Caco-2 (cell line): Measurements from ENCODE around the gene SH3BP5. TPM values are rescaled to one million over a fixed set of nuclear protein-coding genes. Genes with fewer than 3 reads are reported as not detected.

ENCODE experiments used
- Bru-seq: library from RNA; stranded (reverse); fragments of 400-500 nt; gene quantifications from one replicate; lab custom pipeline; 2021; lab: Mats Ljungman, UMichigan
- BruChase-seq, 2 experiments: library from RNA; stranded (reverse); fragments of 400-500 nt; gene quantifications; one replicate each; lab custom pipeline; 2021; lab: Mats Ljungman, UMichigan
- BruUV-seq: library from RNA; stranded (reverse); fragments of 400-500 nt; replicated peaks from 2 replicates; lab custom pipeline; 2021; lab: Mats Ljungman, UMichigan
- CTCF ChIA-PET: fragments of 300-600 bp; sonication (Branson Sonifier 250); formaldehyde crosslinking; loops from one replicate; lab custom pipeline; 2022; ENCODE audit warnings: antibody characterized with exemption; lab: Charles Lee
- POLR2A ChIA-PET: fragments of 300-600 bp; sonication (Branson Sonifier 250); formaldehyde crosslinking; loops from one replicate; lab custom pipeline; 2022; ENCODE audit warnings: antibody characterized with exemption; lab: Charles Lee
- DNase-seq, 2 experiments: peaks; one replicate each; pipeline versions ENCODE4 v3.0.0 to v3.0.0-alpha.2; 2020 to 2022
- H3K27me3 ChIP-seq: replicated peaks from 2 replicates; pipeline ENCODE4 v1.6.0; 2011; ENCODE audit warnings: low read length; ENCODE audit not compliant: control insufficient read depth, insufficient read depth
- H3K36me3 ChIP-seq: 2 replicates; pipeline ENCODE4 v1.5.1; 2011; ENCODE audit warnings: low read length; ENCODE audit not compliant: control insufficient read depth, insufficient read depth
- H3K4me1 ChIP-seq: fragments of 250-450 bp; sonication (Bioruptor Pico); 2 replicates; pipeline ENCODE4 v1.5.1; 2020; ENCODE audit warnings: mild to moderate bottlenecking
- H3K4me3 ChIP-seq: 2 replicates; pipeline ENCODE4 v1.5.1; 2011; ENCODE audit warnings: low read depth, mild to moderate bottlenecking, control low read depth, low read length
- H3K9me3 ChIP-seq: fragments of 250-450 bp; sonication (Bioruptor Pico); 2 replicates; pipeline ENCODE4 v1.5.1; 2020; ENCODE audit warnings: mild to moderate bottlenecking, moderate library complexity
- H3K27ac Mint-ChIP-seq: one replicate; pipeline ENCODE4 v1.8.0; 2022; ENCODE audit warnings: mixed read lengths; ENCODE audit not compliant: unreplicated experiment
- H3K27me3 Mint-ChIP-seq: one replicate; pipeline ENCODE4 v1.8.0; 2022; ENCODE audit warnings: mixed read lengths; ENCODE audit not compliant: insufficient read depth, unreplicated experiment
- H3K36me3 Mint-ChIP-seq: one replicate; pipeline ENCODE4 v1.8.0; 2022; ENCODE audit warnings: mild to moderate bottlenecking, mixed read lengths; ENCODE audit not compliant: insufficient read depth, unreplicated experiment
- H3K4me1 Mint-ChIP-seq: one replicate; pipeline ENCODE4 v1.8.0; 2022; ENCODE audit warnings: low read depth, mixed read lengths; ENCODE audit not compliant: unreplicated experiment
- H3K4me3 Mint-ChIP-seq: one replicate; pipeline ENCODE4 v1.8.0; 2022; ENCODE audit warnings: mild to moderate bottlenecking, moderate library complexity, mixed read lengths; ENCODE audit not compliant: unreplicated experiment
- H3K9me3 Mint-ChIP-seq: one replicate; pipeline ENCODE4 v1.8.0; 2022; ENCODE audit warnings: mixed read lengths; ENCODE audit not compliant: unreplicated experiment
- CTCF ChIP-seq, 2 experiments: fragments of 200-600 bp in 1 of 2; IDR thresholded peaks; 1 replicate in 1 of 2; 2 replicates in 1 of 2; pipeline versions ENCODE4 v1.5.1 to v1.8.0; 2011 to 2022; ENCODE audit warnings: antibody characterized with exemption in 1 of 2, control low read depth in 1 of 2, inconsistent platforms in 1 of 2, low read depth in 1 of 2, low read length in 1 of 2, mild to moderate bottlenecking in 1 of 2, moderate library complexity in 1 of 2; ENCODE audit not compliant: insufficient read depth in 1 of 2, severe bottlenecking in 1 of 2, unreplicated experiment in 1 of 2
- intact Hi-C: fragments of 100-400 bp; cut with micrococcal nuclease; formaldehyde crosslinking; loops from one replicate; pipeline ENCODE4 v1.10.0; 2022; ENCODE audit not compliant: unreplicated experiment
- long read RNA-seq: library from polyadenylated mRNA; stranded (forward); transcript quantifications from one replicate; pipeline ENCODE4 v2.0.0, GENCODE V29; 2022
- total RNA-seq: library from RNA; stranded (reverse); gene quantifications from 2 replicates; pipeline ENCODE4 v1.2.3, GENCODE V29; 2022

The SH3BP5 gene
- total RNA-seq (20.8 and 26.1 TPM in 2 replicates), Bru-seq, nascent RNA (percentile 63 among the genes with signal in this experiment), BruChase-seq, experiment 1, labeled RNA remaining after a 2-hour chase (percentile 61 among the genes with signal in this experiment), BruChase-seq, experiment 2, labeled RNA remaining after a 6-hour chase (percentile 64 among the genes with signal in this experiment)
- long read RNA-seq, partial matches to known transcripts: 2 of 14 reads
- long read RNA-seq, other reads (novel, unspliced or antisense): 9 of 14 reads

DNA sequence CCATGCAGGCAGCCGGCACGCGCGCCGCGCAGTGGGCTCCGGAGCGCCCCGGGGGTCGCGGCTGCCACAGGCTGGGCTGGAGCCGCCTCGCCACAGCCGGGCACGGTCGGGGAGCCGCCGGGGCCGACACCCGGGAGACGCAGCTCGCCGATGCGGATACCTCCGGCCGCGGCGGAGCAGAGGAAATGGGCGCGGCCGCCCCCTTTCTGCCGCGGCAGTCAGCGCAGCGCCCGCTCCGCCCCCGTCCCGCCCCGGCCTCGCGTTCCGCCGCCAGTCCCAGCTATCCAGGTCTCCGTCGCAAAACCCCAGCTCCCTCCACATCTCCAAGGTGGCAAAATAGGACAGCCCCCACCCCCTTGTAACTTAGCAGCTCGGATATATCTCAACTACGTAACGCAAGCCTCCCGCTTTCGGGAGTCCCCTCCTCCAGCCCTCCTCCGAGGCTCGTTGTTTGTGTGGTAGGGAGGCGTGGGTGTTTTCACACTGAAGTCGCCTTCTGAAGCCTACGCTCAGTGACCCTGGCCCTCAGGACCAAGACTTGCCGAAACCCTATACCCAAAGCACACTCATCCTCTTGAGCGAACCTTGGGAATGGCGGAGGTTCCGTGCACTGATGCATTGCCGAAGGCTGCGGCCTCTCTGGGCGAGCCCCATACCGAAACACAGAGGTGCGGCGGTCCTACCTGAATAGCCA is at the start of gene SH3BP5:
TSS of gene SH3BP5 (minus strand) at position 182 of the 694 bp plus-strand sequence. CDS start at position 4, 178 bp downstream.
- Mint-ChIP-seq H3K36me3 (peaks cover 13% of the 10 kb centered on the region), H3K4me1 (peaks cover 3% of the 10 kb centered on the region), H3K9me3 (no peaks in the 10 kb centered on the region), H3K27me3 (no peaks in the 10 kb centered on the region), H3K27ac (peak within 1 kb of the TSS; percentile 82), H3K4me3 (peak within 1 kb of the TSS; percentile 91)
- CTCF ChIA-PET: interaction anchor here (0.6 to 1.8 kb wide), 7 partner anchors 22 to 72 kb away, joined by 3 to 28 read pairs (median 3); no protein-coding TSS in a partner anchor
- no TSS peak for BruUV-seq
- intact Hi-C loops: loop anchor here (1.0 to 2.0 kb wide), 4 partner anchors 22 to 64 kb away; no protein-coding TSS in a partner anchor
- peak; percentile 64 to 83 for DNase-seq
- Histone ChIP-seq H3K4me3 (peak within 1 kb of the TSS; percentile 93), H3K36me3 (no peaks in the 10 kb centered on the region), H3K9me3 (no peaks in the 10 kb centered on the region), H3K4me1 (peaks cover 16% of the 10 kb centered on the region), H3K27me3 (no peaks in the 10 kb centered on the region)
- POLR2A ChIA-PET: interaction anchor here (0.6 to 1.9 kb wide), 2 partner anchors 22 to 127 kb away, joined by 3 to 6 read pairs; partner anchors contain the start of gene CAPN7
- peak; percentile 49 to 62 for TF ChIP-seq CTCF (IDR thresholded peaks at IDR 0.05; ENCODE audit: insufficient read depth in 1 of 2, low read depth in 1 of 2, low read length in 1 of 2, severe bottlenecking in 1 of 2, unreplicated experiment in 1 of 2)

GRCh38 chr3:15380980-15381890 is 48.8 kb upstream of the SH3BP5 start:
- no peak for DNase-seq
- no peaks in the 10 kb centered on the region for H3K27me3 ChIP-seq
- peaks cover 3% of the 10 kb centered on the region; the same call in 1 of the 2 replicates for H3K9me3 ChIP-seq
- Mint-ChIP-seq H3K4me3 (no peak overlapping the region), H3K9me3 (no peaks in the 10 kb centered on the region), H3K4me1 (peaks cover 6% of the 10 kb centered on the region), H3K27ac (no peak overlapping the region), H3K36me3 (peaks cover 6% of the 10 kb centered on the region), H3K27me3 (no peaks in the 10 kb centered on the region)
- POLR2A ChIA-PET: no interaction called here
- intact Hi-C loops: no loop called here
- no peak overlapping the region for H3K4me3 ChIP-seq
- no TSS peak for BruUV-seq
- CTCF ChIA-PET: interaction anchor here (0.7 kb wide), 1 partner anchor 113 kb away, joined by 4 read pairs; no protein-coding TSS in a partner anchor
- H3K4me1 ChIP-seq: peaks cover 12% of the 10 kb centered on the region
- no peak for TF ChIP-seq CTCF (IDR thresholded peaks at IDR 0.05; ENCODE audit: insufficient read depth in 1 of 2, low read depth in 1 of 2, low read length in 1 of 2, severe bottlenecking in 1 of 2, unreplicated experiment in 1 of 2)
- no peaks in the 10 kb centered on the region for H3K36me3 ChIP-seq
